ENCODE measurements around the gene CYP4B1.

The CYP4B1 gene

GRCh38 chr1:46797696-46798470 is 963 bp upstream of the CYP4B1 start:
- ATAC-seq (no peak), DNase-seq (no peak)

- no peak for ATAC-seq
Measured at GRCh38 chr1:46800742-46801141, 1.9 kb downstream of the CYP4B1 start.

GRCh38 chr1:46801323-46802055 is 2.6 kb downstream of the CYP4B1 start:
- no peak for DNase-seq
- no peak for ATAC-seq

More at GRCh38 chr1:46800742-46801141, 1.9 kb downstream of the CYP4B1 start:
- no peak for DNase-seq

- DNase-seq (no peak), ATAC-seq (no peak)
Measured at GRCh38 chr1:46802081-46802480, 3.2 kb downstream of the CYP4B1 start.

GRCh38 chr1:46802901-46803574 is 4.2 kb downstream of the CYP4B1 start:
- ATAC-seq (no peak), DNase-seq (no peak)

- DNase-seq = no peak
- no peak for ATAC-seq
Measured at GRCh38 chr1:46804027-46804889, 5.4 kb downstream of the CYP4B1 start.

GRCh38 chr1:46804926-46805325 is 6.1 kb downstream of the CYP4B1 start:
- DNase-seq (no peak), ATAC-seq (no peak)

- no peak for DNase-seq
- ATAC-seq = no peak
Measured at GRCh38 chr1:46805755-46806154, 6.9 kb downstream of the CYP4B1 start.

GRCh38 chr1:46806196-46807020 is 7.6 kb downstream of the CYP4B1 start:
- DNase-seq (no peak), ATAC-seq (no peak)

- ATAC-seq = no peak
- DNase-seq = no peak
Measured at GRCh38 chr1:46807046-46807972, 8.5 kb downstream of the CYP4B1 start.

- ATAC-seq (no peak), DNase-seq (no peak)
Measured at GRCh38 chr1:46809071-46809470, 10.2 kb downstream of the CYP4B1 start.

GRCh38 chr1:46809904-46810303 is 11.1 kb downstream of the CYP4B1 start:
- ATAC-seq = no peak
- no peak for DNase-seq

- no peak for DNase-seq
- no peak for ATAC-seq
Measured at GRCh38 chr1:46810596-46810995, 11.8 kb downstream of the CYP4B1 start.

- DNase-seq (no peak), ATAC-seq (no peak)
Measured at GRCh38 chr1:46811053-46811452, 12.2 kb downstream of the CYP4B1 start.

- DNase-seq (no peak), ATAC-seq (no peak)
Measured at GRCh38 chr1:46812065-46812963, 13.5 kb downstream of the CYP4B1 start.

- ATAC-seq = no peak
- no peak for DNase-seq
Measured at GRCh38 chr1:46812996-46813857, 14.4 kb downstream of the CYP4B1 start.

- DNase-seq (no peak), ATAC-seq (no peak)
Measured at GRCh38 chr1:46813858-46814396, 15.1 kb downstream of the CYP4B1 start.

- ATAC-seq (no peak), DNase-seq (no peak)
Measured at GRCh38 chr1:46815133-46815532, 16.3 kb downstream of the CYP4B1 start.
